Peyer's patch (tissue), 4 donors: ENCODE data around the gene TRIM56.

Experiments
- POLR2A ChIP-seq, 2 donors: fragments of 450-650 bp; IDR thresholded peaks; one replicate each; pipeline ENCODE4 v1.5.1; 2017; ENCODE audit warnings: antibody characterized with exemption in 2 of 2, mild to moderate bottlenecking in 2 of 2, moderate library complexity in 2 of 2
- TF ChIP-seq, protein P1 (sequence below), 6 experiments: fragments of 450-650 bp in 4 of 6; fragments of 200-600 bp in 2 of 6; sonication (generic) in 1 of 6; IDR thresholded peaks; one replicate each; pipeline ENCODE4 v1.5.1; 2017 to 2019; ENCODE audit warnings: antibody characterized with exemption in 6 of 6, mild to moderate bottlenecking in 3 of 6, moderate library complexity in 1 of 6

- TF ChIP-seq, protein P1, sequence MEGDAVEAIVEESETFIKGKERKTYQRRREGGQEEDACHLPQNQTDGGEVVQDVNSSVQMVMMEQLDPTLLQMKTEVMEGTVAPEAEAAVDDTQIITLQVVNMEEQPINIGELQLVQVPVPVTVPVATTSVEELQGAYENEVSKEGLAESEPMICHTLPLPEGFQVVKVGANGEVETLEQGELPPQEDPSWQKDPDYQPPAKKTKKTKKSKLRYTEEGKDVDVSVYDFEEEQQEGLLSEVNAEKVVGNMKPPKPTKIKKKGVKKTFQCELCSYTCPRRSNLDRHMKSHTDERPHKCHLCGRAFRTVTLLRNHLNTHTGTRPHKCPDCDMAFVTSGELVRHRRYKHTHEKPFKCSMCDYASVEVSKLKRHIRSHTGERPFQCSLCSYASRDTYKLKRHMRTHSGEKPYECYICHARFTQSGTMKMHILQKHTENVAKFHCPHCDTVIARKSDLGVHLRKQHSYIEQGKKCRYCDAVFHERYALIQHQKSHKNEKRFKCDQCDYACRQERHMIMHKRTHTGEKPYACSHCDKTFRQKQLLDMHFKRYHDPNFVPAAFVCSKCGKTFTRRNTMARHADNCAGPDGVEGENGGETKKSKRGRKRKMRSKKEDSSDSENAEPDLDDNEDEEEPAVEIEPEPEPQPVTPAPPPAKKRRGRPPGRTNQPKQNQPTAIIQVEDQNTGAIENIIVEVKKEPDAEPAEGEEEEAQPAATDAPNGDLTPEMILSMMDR (IDR thresholded peaks at IDR 0.05): no peak
- TF ChIP-seq POLR2A (IDR thresholded peaks at IDR 0.05): no peak
Observed at GRCh38 chr7:101096957-101097347, 11.7 kb downstream of the TRIM56 start.
